ENCODE results near the gene FBXO5.
"Not testable (repeated sequence)": the region's sequence is repeated elsewhere in the genome, so short reads cannot be mapped to it uniquely, and the experiment has no call there.

Gene FBXO5

DNA sequence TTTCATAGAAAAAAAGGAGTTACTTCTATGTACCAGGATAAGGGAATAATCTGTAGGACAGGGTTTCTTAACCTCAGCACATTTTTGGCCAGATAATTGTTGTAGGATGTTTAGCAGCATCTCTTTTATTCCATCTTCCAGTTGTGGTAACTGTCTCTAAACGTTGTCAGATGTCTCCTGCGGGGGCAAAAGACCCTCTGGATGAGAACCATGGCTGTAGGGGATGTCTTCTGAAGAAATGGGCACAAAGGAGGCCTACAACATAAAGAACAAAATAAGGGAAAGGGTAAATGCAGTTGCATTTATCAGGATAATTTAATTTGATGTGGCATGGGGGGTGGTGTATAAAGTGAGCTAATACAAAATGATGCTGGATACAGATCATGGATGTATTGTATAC, 4.1 kb upstream of the FBXO5 start:
- no peak for DNase-seq

GRCh38 chr6:152985300-152985699, 2.5 kb upstream of the FBXO5 start:
- DNase-seq: not testable (repeated sequence)

GRCh38 chr6:152984513-152984872, 1.7 kb upstream of the FBXO5 start:
- no peak for DNase-seq

DNA sequence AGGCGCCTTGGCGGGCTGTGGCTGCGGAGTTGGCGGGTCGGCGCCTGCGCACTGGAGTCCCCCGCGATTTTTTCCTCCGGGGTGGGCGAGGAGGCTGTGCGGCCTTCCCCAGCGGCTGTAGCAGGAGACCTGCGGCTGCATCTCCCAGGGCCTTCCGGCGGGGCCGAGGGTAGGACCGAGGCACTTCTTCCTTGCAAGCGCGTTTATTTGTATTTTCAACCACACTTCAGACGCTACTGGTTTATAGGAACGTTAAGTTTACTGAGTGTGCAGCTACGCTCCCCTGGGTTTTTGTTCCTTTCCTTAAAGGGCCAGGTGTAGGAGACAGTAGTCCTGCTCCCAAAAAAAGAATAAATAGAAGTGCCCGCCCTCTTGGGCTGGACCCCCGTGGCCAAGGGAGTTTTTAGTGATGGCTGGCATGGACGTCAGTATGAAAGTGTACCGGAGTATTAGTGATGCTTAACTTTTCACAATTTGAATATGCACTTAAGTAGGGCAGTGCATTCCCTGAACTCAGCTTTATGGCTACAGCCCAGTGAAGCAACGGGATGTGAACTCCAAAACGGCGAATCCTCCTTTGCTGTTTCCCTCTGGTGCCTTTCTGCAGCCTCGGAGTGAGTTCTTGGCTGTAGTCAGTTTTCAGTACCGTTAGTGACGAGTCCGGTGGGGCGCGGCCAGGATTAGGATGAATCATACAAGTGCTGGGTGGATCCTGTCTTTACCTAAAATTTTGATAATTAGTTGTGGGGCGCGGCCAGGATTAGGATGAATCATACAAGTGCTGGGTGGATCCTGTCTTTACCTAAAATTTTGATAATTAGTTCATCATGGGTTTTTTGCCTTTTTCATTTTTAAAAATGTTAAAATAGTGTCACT, 1.0 kb upstream of the FBXO5 start:
- peak; percentile 89 for DNase-seq

DNA sequence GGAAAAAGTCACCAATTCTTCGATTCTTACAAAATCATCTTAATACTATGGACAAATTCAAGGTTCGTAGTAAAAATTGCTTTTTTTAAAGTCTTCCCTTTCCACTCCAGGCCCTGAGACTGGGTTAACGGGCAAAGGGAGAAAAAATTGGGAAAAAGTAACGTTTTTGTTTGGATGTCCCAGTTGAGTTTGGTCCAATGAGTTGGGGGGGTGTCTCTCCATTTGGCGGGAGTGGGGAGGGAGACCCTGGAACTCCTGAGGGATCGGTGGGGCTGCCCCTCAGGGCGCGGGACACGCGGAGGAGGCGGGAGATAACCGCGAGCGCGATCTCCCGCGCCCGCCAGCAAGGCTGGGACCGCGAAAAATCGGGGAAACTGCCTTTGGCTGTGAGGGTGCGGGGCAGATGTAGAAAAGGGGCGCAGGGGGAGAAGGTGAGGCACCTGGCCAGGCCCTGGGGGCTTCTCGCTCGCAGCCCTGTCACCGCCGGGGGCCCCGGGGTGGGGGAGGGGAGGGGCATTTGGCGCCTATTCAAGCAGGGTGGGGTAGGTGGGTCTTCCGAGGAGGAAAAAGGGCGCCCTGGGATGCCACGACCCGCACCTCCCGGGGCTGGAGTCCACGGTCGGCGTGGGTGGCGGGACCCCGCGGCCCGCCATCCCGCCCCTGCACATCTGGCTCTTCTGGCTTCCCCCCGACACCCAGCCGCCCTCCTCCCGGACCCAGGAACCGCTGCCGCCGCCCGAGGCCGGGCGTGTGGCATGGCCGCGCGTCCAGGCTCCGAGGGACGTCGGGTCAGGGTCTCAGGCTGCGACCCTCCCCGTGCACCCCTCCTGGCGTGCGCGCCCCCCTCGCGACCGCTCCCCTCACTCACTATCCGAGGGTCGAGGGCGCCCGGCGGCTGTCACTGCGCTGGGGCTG, 595 bp downstream of the FBXO5 start:
- no peak for DNase-seq

DNA sequence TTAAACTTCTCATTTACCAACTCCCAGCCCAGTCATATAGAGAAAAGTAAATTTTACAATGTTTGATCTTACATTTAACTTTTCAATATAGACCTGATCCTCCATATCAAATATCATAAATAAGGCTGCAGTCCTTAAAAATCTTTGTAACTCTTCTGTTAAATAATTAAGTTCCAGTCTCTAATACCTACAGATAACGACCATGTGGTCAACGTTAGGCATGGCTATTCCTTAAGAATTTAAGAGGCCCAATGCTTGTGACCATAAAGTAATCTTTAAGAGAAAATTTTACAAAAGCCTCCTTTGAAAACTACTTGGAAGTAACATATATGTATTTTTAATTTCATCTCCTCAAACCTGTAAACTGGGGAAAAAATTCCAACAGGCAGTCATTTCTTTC, 1.6 kb downstream of the FBXO5 start:
- no peak for DNase-seq

- no peak for DNase-seq
Observed at GRCh38 chr6:152980656-152981055, 2.2 kb downstream of the FBXO5 start.

- no peak for DNase-seq
Observed at GRCh38 chr6:152979116-152979515, 3.7 kb downstream of the FBXO5 start.

GRCh38 chr6:152978058-152978457, 4.8 kb downstream of the FBXO5 start:
- no peak for DNase-seq

- no peak for DNase-seq
Observed at GRCh38 chr6:152977556-152977955, 5.3 kb downstream of the FBXO5 start.

DNA sequence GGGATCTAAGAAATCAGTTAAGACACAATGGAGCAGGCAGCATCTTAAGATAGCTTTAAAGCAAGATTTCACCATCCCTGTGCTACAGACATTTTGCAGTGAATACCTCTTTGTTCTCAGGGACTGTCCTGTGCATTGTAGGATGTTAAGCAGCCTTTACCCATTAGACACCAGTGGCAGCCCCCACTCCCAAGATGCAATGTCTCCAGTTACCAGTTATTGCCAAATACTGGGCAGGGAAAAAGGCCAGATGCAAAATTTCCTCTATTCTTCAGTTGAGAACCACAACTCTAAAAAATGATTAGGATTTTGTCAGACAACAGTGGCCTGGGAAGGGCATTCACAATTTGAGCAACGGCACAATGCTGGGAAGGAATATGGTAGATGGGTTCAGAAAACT, 6.1 kb downstream of the FBXO5 start:
- DNase-seq: no peak

GRCh38 chr6:152975204-152975915, 7.5 kb downstream of the FBXO5 start:
- no peak for DNase-seq

DNA sequence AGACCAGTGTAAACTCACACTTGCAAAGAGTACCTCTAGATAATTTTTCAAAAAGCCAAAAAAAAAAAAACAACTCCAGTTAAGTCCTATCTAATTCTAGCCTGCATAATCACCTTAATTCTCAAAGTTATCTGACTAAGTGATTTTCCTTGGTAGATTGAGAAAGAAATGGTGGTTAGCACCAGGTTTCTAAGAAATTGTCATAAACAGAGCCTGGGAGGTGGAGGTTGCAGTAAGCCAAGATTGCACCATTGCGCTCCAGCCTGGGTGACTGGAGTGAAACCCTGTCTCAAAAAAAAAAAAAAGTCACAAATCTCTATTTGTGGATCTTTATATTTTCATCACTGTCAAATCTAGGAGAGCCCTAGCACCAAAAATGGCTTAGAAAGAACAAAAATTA, 8.9 kb downstream of the FBXO5 start:
- DNase-seq: no peak

GRCh38 chr6:152969688-152970418, 13.0 kb downstream of the FBXO5 start:
- no peak for DNase-seq

GRCh38 chr6:152966168-152966894, 16.5 kb downstream of the FBXO5 start:
- DNase-seq: not testable (repeated sequence)

- no peak for DNase-seq
Observed at GRCh38 chr6:152959333-152959732, 23.5 kb downstream of the FBXO5 start.

DNA sequence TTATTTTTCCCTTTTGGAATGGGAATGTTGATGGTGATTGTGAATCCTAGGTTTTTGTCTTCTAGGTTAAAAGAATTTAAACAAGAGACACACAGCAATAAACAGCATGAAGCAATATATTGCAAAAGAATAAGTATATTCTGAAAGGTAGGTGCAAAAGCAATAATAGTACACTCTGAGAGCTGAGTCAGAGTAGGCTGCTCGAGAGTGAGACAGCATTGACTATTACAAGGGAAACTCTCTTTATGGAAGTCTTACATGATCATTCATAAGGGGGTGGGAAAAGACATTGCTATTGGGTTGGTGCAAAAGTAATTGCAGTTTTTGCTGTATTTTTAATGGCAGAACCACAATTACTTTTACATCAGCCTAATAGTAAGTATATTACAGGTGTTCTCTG, 25.0 kb downstream of the FBXO5 start:
- DNase-seq: no peak

DNA sequence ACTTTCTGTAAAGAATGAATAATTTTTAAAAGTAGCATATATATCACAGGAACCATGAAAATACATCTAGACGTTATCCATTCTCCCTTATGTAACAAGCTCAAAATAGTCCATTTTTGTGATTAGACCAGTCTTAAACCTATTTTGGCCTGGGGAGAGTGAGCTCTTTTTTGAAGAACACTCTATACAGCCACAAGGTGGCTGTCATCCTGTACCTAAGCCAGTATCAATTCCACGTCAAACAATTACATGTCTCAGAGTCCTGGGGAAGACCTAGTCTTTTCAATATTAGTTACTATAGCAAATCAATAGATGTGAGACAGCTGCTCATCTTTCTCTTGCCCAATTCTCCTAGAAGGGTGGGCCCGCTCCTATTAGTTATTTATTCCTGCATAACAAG, 28.4 kb downstream of the FBXO5 start:
- no peak for DNase-seq

DNA sequence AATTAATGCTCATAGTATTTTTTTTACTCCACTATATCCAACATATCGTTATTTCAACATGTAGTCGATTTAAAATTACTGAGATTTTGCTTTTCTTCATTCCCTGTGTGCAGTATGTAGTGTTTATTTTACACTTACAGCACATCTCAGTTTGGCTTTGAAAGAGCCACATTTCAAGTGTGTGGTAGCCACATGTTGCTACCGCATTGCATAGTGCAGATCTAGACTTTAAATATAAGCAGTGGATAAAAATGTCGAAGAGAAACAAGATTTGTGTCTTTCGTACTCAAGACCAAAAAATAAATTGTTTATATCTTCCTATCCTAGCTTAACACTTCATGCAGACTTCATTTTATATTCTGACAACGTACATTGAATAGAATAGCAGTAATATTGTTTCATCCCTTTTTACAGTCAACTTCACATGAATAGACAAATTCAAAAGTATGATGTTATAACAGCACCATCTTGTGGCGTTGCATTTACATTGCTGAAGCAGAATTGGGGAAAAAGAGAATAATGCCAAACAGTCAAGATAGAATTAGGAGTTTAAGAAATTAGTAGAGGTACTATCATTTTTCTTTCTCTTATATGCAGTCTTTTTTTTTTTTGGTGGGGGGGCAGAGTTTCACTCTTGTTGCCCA, 29.9 kb downstream of the FBXO5 start:
- no peak for DNase-seq

DNA sequence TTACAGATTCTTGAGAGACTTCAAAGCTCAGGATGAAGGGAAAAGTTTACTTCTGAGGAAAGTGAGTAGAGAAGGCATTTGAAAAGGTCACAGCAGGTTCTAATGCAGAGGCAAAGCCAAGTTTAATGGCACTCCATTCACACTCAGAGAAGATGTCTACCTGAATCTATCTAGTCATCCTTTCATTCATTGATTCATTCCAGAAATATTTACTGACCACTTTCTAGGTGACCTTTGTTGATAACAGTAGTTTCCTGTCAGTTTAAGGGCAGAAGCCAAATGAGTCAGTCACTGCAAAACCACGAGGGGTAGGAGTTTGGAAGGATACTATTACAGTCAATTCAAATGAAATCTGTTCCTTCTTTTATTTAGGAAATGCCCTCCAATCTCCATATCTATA, 30.8 kb downstream of the FBXO5 start:
- no peak for DNase-seq

DNA sequence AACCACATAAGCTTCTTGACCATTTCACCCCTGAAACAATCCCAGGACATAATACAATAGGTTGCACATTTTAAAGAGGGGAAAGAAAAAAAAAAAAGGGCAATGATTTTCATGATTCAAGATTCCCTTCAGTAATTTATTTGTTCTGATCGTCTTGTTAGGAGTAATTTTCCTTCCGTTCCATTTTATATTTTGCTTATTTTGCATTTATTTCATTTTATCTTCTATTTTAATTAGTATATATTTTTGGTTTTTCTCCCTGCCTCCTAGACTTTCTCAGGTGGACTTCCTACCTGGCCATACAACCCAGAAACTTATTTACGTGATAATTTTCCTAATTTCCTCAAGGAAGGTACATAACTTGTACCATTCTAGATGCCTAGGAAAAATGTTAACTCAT, 32.6 kb downstream of the FBXO5 start:
- no peak for DNase-seq

Data from effector CD8-positive, alpha-beta T cell (primary cell).